Esophagus squamous epithelium (tissue), 5 donors: Measurements from ENCODE around the gene NLK. TPM values are rescaled to one million over a fixed set of nuclear protein-coding genes. Genes with fewer than 3 reads are reported as not detected.

Source experiments
- DNase-seq: peaks from one replicate; lab custom pipeline; 2025; lab: John Stamatoyannopoulos, UW
- H3K27ac ChIP-seq, 4 donors: fragments of 200-600 bp; sonication (generic); one replicate each; pipeline ENCODE4 v1.5.1; 2016 to 2019; ENCODE audit warnings: mild to moderate bottlenecking in 1 of 4
- H3K27me3 ChIP-seq, 4 donors: fragments of 200-600 bp; sonication (generic); 1 replicate in 3 of 4; 2 replicates in 1 of 4; pipeline versions ENCODE4 v1.5.1 to v1.6.0; 2017 to 2021; ENCODE audit warnings: antibody characterized with exemption in 1 of 4
- H3K36me3 ChIP-seq, 3 donors: fragments of 200-600 bp; sonication (generic); one replicate each; pipeline ENCODE4 v1.5.1; 2016 to 2019
- H3K4me1 ChIP-seq, 3 donors: fragments of 200-600 bp; sonication (generic); one replicate each; pipeline ENCODE4 v1.5.1; 2017 to 2019
- H3K4me3 ChIP-seq, 4 donors: fragments of 200-600 bp; sonication (generic); 1 replicate in 3 of 4; 2 replicates in 1 of 4; pipeline ENCODE4 v1.5.1; 2016 to 2019; ENCODE audit warnings: mild to moderate bottlenecking in 2 of 4, moderate library complexity in 1 of 4
- H3K9me3 ChIP-seq, 3 donors: fragments of 200-600 bp; sonication (generic); one replicate each; pipeline ENCODE4 v1.5.1; 2016 to 2019
- CTCF ChIP-seq, 6 experiments: fragments of 450-650 bp in 4 of 6; fragments of 200-600 bp in 2 of 6; sonication (generic) in 2 of 6; IDR thresholded peaks; one replicate each; pipeline ENCODE4 v1.5.1; 2016 to 2019; ENCODE audit warnings: antibody characterized with exemption in 6 of 6, mild to moderate bottlenecking in 4 of 6, moderate library complexity in 4 of 6
- POLR2A ChIP-seq, 4 donors: fragments of 450-650 bp; IDR thresholded peaks; one replicate each; pipeline ENCODE4 v1.6.1; 2017; ENCODE audit warnings: antibody characterized with exemption in 4 of 4, mild to moderate bottlenecking in 4 of 4, moderate library complexity in 3 of 4
- WGBS, 2 donors: methylation state at CpG; one replicate each; pipeline ENCODE4 v1.1.5; 2018; 5-methylcytosine and 5-hydroxymethylcytosine counted together
- intact Hi-C: fragments of 100-400 bp; cut with DNase I; formaldehyde crosslinking; loops from one replicate; pipeline ENCODE4 v1.15.0; 2022
- total RNA-seq, 4 donors: library from RNA; depleted of rRNA; stranded (reverse); fragments of >200 nt; gene quantifications; one replicate each; pipeline ENCODE4 v1.1.0, GENCODE V29; 2016
- donor health status: DM: yes; HTN: yes; CAD: no.

Gene NLK
- total RNA-seq, 4 donors from 2014 or later, result 7.5 to 14.0 (median 11.4) TPM

- intact Hi-C loops, result no loop called here
- TF ChIP-seq CTCF (IDR thresholded peaks at IDR 0.05) (no peak), POLR2A (IDR thresholded peaks at IDR 0.05) (no peak)
- no peak overlapping the region for H3K4me3 ChIP-seq
- H3K27me3 ChIP-seq, result no peaks in the 10 kb centered on the region
- H3K36me3 ChIP-seq, result no peaks in the 10 kb centered on the region
- DNase-seq, result no peak
- H3K9me3 ChIP-seq, result no peaks in the 10 kb centered on the region
- WGBS, 2 donors, result 92 to 97% methylated on average over 4 of the region's 4 CpGs
- H3K27ac ChIP-seq, result no peak overlapping the region
- H3K4me1 ChIP-seq, result no peaks in the 10 kb centered on the region
Observed at GRCh38 chr17:28090551-28090950, 48.1 kb downstream of the NLK start.

GRCh38 chr17:28092088-28092487 is 49.6 kb downstream of the NLK start:
- Histone ChIP-seq H3K27ac (no peak overlapping the region), H3K27me3 (no peaks in the 10 kb centered on the region), H3K9me3 (no peaks in the 10 kb centered on the region), H3K36me3 (no peaks in the 10 kb centered on the region), H3K4me1 (no peaks in the 10 kb centered on the region), H3K4me3 (no peak overlapping the region)
- TF ChIP-seq CTCF (IDR thresholded peaks at IDR 0.05), result no peak
- TF ChIP-seq POLR2A (IDR thresholded peaks at IDR 0.05), result no peak
- intact Hi-C loops, result no loop called here
- 82 to 93% methylated on average over 1 of the region's 1 CpG for WGBS, 2 donors
- no peak for DNase-seq

GRCh38 chr17:28093999-28094716 is 51.7 kb downstream of the NLK start:
- Histone ChIP-seq H3K9me3 (no peaks in the 10 kb centered on the region), H3K27ac (no peak overlapping the region), H3K4me1 (no peaks in the 10 kb centered on the region), H3K27me3 (no peaks in the 10 kb centered on the region), H3K4me3 (no peak overlapping the region), H3K36me3 (no peaks in the 10 kb centered on the region)
- 74 to 83% methylated on average over 4 of the region's 4 CpGs for WGBS, 2 donors
- no peak for TF ChIP-seq CTCF (IDR thresholded peaks at IDR 0.05)
- TF ChIP-seq POLR2A (IDR thresholded peaks at IDR 0.05), result no peak
- DNase-seq, result no peak
- intact Hi-C loops, result no loop called here

GRCh38 chr17:28096756-28097155 is 54.3 kb downstream of the NLK start:
- no peak overlapping the region for H3K27ac ChIP-seq
- no peaks in the 10 kb centered on the region for H3K9me3 ChIP-seq
- 59 to 77% methylated on average over 1 of the region's 1 CpG for WGBS, 2 donors
- no peaks in the 10 kb centered on the region for H3K27me3 ChIP-seq
- DNase-seq, result no peak
- intact Hi-C loops, result no loop called here
- H3K36me3 ChIP-seq, result no peaks in the 10 kb centered on the region
- H3K4me3 ChIP-seq, result no peak overlapping the region
- TF ChIP-seq CTCF (IDR thresholded peaks at IDR 0.05) (no peak), POLR2A (IDR thresholded peaks at IDR 0.05) (no peak)
- no peaks in the 10 kb centered on the region for H3K4me1 ChIP-seq

GRCh38 chr17:28097254-28097653 is 54.8 kb downstream of the NLK start:
- Histone ChIP-seq H3K9me3 (no peaks in the 10 kb centered on the region), H3K4me3 (no peak overlapping the region), H3K27ac (no peak overlapping the region), H3K4me1 (no peaks in the 10 kb centered on the region), H3K36me3 (no peaks in the 10 kb centered on the region), H3K27me3 (no peaks in the 10 kb centered on the region)
- 63 to 72% methylated on average over 1 of the region's 1 CpG for WGBS, 2 donors
- TF ChIP-seq CTCF (IDR thresholded peaks at IDR 0.05), result no peak
- TF ChIP-seq POLR2A (IDR thresholded peaks at IDR 0.05), result no peak
- DNase-seq, result no peak
- intact Hi-C loops, result no loop called here
